HepG2 (cell line): ENCODE results near the gene PACS1. TPM values are rescaled to one million over a fixed set of nuclear protein-coding genes. Genes with fewer than 3 reads are reported as not detected.

ENCODE experiments used
- GTF2F1 ChIP-seq: fragments of 150-350 bp; IDR thresholded peaks from 2 replicates; pipeline ENCODE4 v1.6.1; 2014; ENCODE audit warnings: low read length
- HCFC1 ChIP-seq: fragments of 150-350 bp; IDR thresholded peaks from 2 replicates; pipeline ENCODE4 v1.6.1; 2014; ENCODE audit warnings: low read depth, low read length
- HNF4A ChIP-seq: sonication (generic); formaldehyde crosslinking; IDR thresholded peaks from 2 replicates; pipeline ENCODE4 v1.4.0; 2020; ENCODE audit warnings: missing genetic modification reagents
- HOXD1 ChIP-seq: sonication (generic); formaldehyde crosslinking; IDR thresholded peaks from 2 replicates; pipeline ENCODE4 v1.5.0; 2020; ENCODE audit warnings: missing genetic modification reagents
- IKZF4 ChIP-seq: sonication (generic); formaldehyde crosslinking; IDR thresholded peaks from 2 replicates; pipeline ENCODE4 v1.5.1; 2020; ENCODE audit warnings: borderline replicate concordance, mild to moderate bottlenecking, low read depth, missing genetic modification reagents; ENCODE audit errors: not compliant biosample characterization
- IRX3 ChIP-seq: sonication (generic); formaldehyde crosslinking; IDR thresholded peaks from 2 replicates; pipeline ENCODE4 v1.8.1; 2023; ENCODE audit warnings: mild to moderate bottlenecking, low read depth, missing genetic modification reagents, borderline replicate concordance
- POGZ ChIP-seq: sonication (generic); formaldehyde crosslinking; IDR thresholded peaks from 2 replicates; pipeline ENCODE4 v1.4.0; 2020; ENCODE audit warnings: mild to moderate bottlenecking, missing genetic modification reagents
- SATB2 ChIP-seq: sonication (generic); formaldehyde crosslinking; IDR thresholded peaks from 2 replicates; pipeline ENCODE4 v1.5.0; 2020; ENCODE audit warnings: missing genetic modification reagents
- SMC3 ChIP-seq: IDR thresholded peaks from 2 replicates; pipeline ENCODE4 v1.6.1; 2011; ENCODE audit warnings: low read length, improper control_type of control experiment
- SRSF9 ChIP-seq: fragments of 200-400 bp; formaldehyde crosslinking; IDR thresholded peaks from 2 replicates; pipeline ENCODE4 v1.6.1; 2018; ENCODE audit warnings: borderline replicate concordance, mild to moderate bottlenecking, low read depth, low read length; ENCODE audit not compliant: insufficient read depth, poor library complexity, severe bottlenecking
- SRY ChIP-seq: sonication (generic); formaldehyde crosslinking; IDR thresholded peaks from 2 replicates; pipeline ENCODE4 v1.8.0; 2022; ENCODE audit warnings: mild to moderate bottlenecking, missing genetic modification reagents
- SUZ12 ChIP-seq: fragments of 150-350 bp; IDR thresholded peaks from 2 replicates; pipeline ENCODE4 v1.6.1; 2014; ENCODE audit warnings: low read depth, low read length
- U2AF2 ChIP-seq: fragments of 200-400 bp; formaldehyde crosslinking; IDR thresholded peaks from 2 replicates; pipeline ENCODE4 v1.6.1; 2017; ENCODE audit warnings: low read depth, mild to moderate bottlenecking, low read length
- YEATS4 ChIP-seq: sonication (generic); formaldehyde crosslinking; IDR thresholded peaks from 2 replicates; pipeline ENCODE4 v1.4.0; 2020; ENCODE audit warnings: missing genetic modification reagents, borderline replicate concordance
- ZFAT ChIP-seq: sonication (generic); formaldehyde crosslinking; conservative IDR thresholded peaks from 2 replicates; pipeline ENCODE4 v1.8.1; 2023; ENCODE audit warnings: missing genetic modification reagents, inconsistent platforms
- ZNF256 ChIP-seq: sonication (generic); formaldehyde crosslinking; conservative IDR thresholded peaks from 2 replicates; pipeline ENCODE4 v1.4.0; 2020; ENCODE audit warnings: missing genetic modification reagents
- ZNF33B ChIP-seq: sonication (generic); formaldehyde crosslinking; IDR thresholded peaks from 2 replicates; pipeline ENCODE4 v1.5.1; 2020; ENCODE audit warnings: mild to moderate bottlenecking, missing genetic modification reagents
- ZNF350 ChIP-seq: sonication (generic); formaldehyde crosslinking; IDR thresholded peaks from 2 replicates; pipeline ENCODE4 v1.4.0; 2020; ENCODE audit warnings: mild to moderate bottlenecking, low read depth, missing genetic modification reagents, borderline replicate concordance
- ZNF382 ChIP-seq: sonication (generic); formaldehyde crosslinking; IDR thresholded peaks from 2 replicates; pipeline ENCODE4 v1.5.0; 2020; ENCODE audit warnings: missing genetic modification reagents, mild to moderate bottlenecking, borderline replicate concordance
- ZNF501 ChIP-seq: sonication (generic); formaldehyde crosslinking; IDR thresholded peaks from 2 replicates; pipeline ENCODE4 v1.5.1; 2020; ENCODE audit warnings: mild to moderate bottlenecking, moderate library complexity, missing genetic modification reagents
- ZNF530 ChIP-seq: sonication (generic); formaldehyde crosslinking; IDR thresholded peaks from 2 replicates; pipeline ENCODE4 v1.5.0; 2020; ENCODE audit warnings: low read depth, mild to moderate bottlenecking, missing genetic modification reagents
- ZNF543 ChIP-seq: sonication (generic); formaldehyde crosslinking; IDR thresholded peaks from 2 replicates; pipeline ENCODE4 v1.4.0; 2020; ENCODE audit warnings: mild to moderate bottlenecking, missing genetic modification reagents
- ZNF563 ChIP-seq: sonication (generic); formaldehyde crosslinking; IDR thresholded peaks from 2 replicates; pipeline ENCODE4 v1.8.0; 2022; ENCODE audit warnings: mild to moderate bottlenecking, moderate library complexity, missing genetic modification reagents
- polyA plus RNA-seq, 8 experiments: library from polyadenylated mRNA; depleted of rRNA in 3 of 8; stranded (reverse) in 7 of 8; unstranded in 1 of 8; fragments of >200 nt; fragmentation: Illumina TruSeq in 4 of 8; extraction: Trizol in 4 of 8; gene quantifications; 2 replicates each; pipeline versions ENCODE4 v1.2.1 to v1.2.3, GENCODE V29; 2011 to 2016; ENCODE audit warnings: low read depth in 4 of 8, missing spikeins in 1 of 8, mixed read lengths in 1 of 8; ENCODE audit not compliant: insufficient read depth in 1 of 8
- total RNA-seq, 5 experiments: library from RNA; depleted of rRNA; stranded (reverse); fragments of >200 nt; fragmentation: Illumina TruSeq; extraction: Trizol; gene quantifications; 2 replicates each; pipeline ENCODE4 v1.2.3, GENCODE V29; 2016; ENCODE audit warnings: low read depth in 1 of 5
- TF ChIP-seq, protein P1 (sequence below): IDR thresholded peaks from 2 replicates; pipeline ENCODE4 v1.6.1; 2016; ENCODE audit warnings: control low read depth
- TF ChIP-seq, protein P2 (sequence below): sonication (generic); formaldehyde crosslinking; IDR thresholded peaks from 2 replicates; pipeline ENCODE4 v1.8.1; 2023; ENCODE audit warnings: mild to moderate bottlenecking, moderate library complexity, missing genetic modification reagents
- TF ChIP-seq, protein P3 (sequence below): sonication (generic); formaldehyde crosslinking; IDR thresholded peaks from 2 replicates; pipeline ENCODE4 v1.9.0; 2022; ENCODE audit warnings: missing genetic modification reagents, mild to moderate bottlenecking, borderline replicate concordance

Gene PACS1
- total and polyA plus RNA-seq, 2 of the 13 experiments (the other 11 are each of a cell fraction or from before 2014, with no cell fraction given), result 7.6 to 8.6 TPM

DNA sequence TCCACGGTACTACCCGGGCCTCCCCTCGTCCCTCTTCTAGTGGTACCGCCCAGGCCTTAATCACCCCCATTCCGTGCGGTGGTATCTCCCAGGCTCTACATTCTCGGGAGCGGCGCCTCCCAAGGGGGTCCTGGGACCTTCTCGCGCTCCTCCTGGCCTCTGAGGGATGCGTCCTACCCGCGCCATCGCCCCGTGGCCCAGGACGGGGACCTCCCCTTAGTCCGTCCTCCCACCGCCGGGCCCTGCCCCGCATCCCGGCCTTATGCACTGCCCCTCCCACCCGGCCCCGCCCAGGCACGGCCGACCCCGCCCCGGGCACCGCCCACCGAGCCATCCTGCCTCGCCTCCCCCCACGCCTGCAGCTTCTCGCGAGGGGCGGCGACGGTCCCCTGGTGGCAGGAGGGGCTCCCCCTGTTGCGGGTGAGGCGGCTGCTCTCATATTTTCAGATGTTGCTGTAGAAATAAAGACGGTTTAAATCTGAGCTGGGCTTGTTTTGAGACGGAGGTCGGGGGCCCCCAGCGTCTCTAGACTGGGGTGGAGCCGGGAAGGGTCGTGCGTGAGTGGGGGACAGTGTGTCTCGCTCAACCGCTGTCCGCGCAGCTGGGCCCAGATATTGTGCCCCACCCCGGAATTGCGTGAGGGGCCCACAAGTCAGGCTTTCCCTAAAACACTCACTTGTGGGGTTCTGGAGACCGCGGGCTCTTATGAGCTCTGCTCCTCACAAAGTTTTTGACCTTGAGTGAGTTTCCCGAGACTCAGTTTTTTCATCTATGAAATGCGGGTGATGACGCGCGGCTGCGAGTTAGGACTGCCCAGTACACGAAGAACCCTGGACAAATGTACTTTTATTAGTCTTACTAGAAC, 197.5 kb downstream of the PACS1 start (continued):
- no peak for TF ChIP-seq ZNF382 (CRISPR knock-in tag)
- peak; percentile 37; the same call in 1 of the 2 replicates for TF ChIP-seq ZNF350 (CRISPR knock-in tag)
- TF ChIP-seq SRY (CRISPR knock-in tag), result 0 out of 2 replicates have a peak, but pooled peaks have one; percentile 59
- no peak for TF ChIP-seq IKZF4 (CRISPR knock-in tag)
- TF ChIP-seq IRX3, result no peak
- TF ChIP-seq, protein P1, sequence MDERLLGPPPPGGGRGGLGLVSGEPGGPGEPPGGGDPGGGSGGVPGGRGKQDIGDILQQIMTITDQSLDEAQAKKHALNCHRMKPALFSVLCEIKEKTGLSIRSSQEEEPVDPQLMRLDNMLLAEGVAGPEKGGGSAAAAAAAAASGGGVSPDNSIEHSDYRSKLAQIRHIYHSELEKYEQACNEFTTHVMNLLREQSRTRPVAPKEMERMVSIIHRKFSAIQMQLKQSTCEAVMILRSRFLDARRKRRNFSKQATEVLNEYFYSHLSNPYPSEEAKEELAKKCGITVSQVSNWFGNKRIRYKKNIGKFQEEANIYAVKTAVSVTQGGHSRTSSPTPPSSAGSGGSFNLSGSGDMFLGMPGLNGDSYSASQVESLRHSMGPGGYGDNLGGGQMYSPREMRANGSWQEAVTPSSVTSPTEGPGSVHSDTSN (CRISPR knock-in tag), result no peak
- no peak for TF ChIP-seq SATB2 (CRISPR knock-in tag)
- no peak for TF ChIP-seq SRSF9
- TF ChIP-seq ZNF543 (CRISPR knock-in tag), result peak; percentile 55; the same call in 1 of the 2 replicates
- TF ChIP-seq HOXD1 (CRISPR knock-in tag), result 0 out of 2 replicates have a peak, but pooled peaks have one; percentile 28
- TF ChIP-seq POGZ, result no peak
- no peak for TF ChIP-seq HNF4A
- no peak for TF ChIP-seq U2AF2
- TF ChIP-seq ZNF33B (CRISPR knock-in tag), result no peak
- TF ChIP-seq ZNF256, result peak; percentile 80; the same call in 1 of the 2 replicates
- TF ChIP-seq GTF2F1, result no peak
- TF ChIP-seq HCFC1, result no peak
- TF ChIP-seq ZNF501, result peak; percentile 54; the same call in 1 of the 2 replicates
- no peak for TF ChIP-seq SMC3
- TF ChIP-seq SUZ12, result no peak
- no peak for TF ChIP-seq ZFAT (CRISPR knock-in tag)
- no peak; the same call in 1 of the 2 replicates for TF ChIP-seq YEATS4
- TF ChIP-seq, protein P2, sequence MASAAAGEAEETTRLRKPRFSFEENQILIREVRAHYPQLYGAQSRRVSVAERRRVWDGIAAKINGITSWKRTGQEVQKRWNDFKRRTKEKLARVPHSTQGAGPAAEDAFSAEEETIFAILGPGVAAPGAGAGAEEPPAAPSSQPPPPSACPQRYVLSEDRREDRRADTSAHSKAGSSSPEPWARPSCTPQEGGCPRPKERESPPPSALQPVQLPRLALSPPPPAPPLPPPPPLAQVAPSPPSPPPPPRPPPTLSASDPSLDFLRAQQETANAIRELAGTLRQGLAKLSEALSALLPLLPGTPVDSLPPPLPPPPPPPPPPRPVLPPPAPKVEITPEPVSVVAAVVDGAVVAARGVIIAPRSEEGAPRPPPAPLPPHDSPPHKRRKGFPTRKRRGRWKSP (CRISPR knock-in tag), result no peak
- TF ChIP-seq, protein P3, sequence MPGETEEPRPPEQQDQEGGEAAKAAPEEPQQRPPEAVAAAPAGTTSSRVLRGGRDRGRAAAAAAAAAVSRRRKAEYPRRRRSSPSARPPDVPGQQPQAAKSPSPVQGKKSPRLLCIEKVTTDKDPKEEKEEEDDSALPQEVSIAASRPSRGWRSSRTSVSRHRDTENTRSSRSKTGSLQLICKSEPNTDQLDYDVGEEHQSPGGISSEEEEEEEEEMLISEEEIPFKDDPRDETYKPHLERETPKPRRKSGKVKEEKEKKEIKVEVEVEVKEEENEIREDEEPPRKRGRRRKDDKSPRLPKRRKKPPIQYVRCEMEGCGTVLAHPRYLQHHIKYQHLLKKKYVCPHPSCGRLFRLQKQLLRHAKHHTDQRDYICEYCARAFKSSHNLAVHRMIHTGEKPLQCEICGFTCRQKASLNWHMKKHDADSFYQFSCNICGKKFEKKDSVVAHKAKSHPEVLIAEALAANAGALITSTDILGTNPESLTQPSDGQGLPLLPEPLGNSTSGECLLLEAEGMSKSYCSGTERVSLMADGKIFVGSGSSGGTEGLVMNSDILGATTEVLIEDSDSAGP (CRISPR knock-in tag), result no peak
- no peak for TF ChIP-seq ZNF563 (CRISPR knock-in tag)
- no peak for TF ChIP-seq ZNF530 (CRISPR knock-in tag)
